HG03045 (cell line): ENCODE results near the gene EPHB2.

Experiments
- ATAC-seq: cut with Tn5 transposase; IDR thresholded peaks from one replicate; pipeline ENCODE4 v1.9.1; 2021; ENCODE audit warnings: mild to moderate bottlenecking, moderate library complexity; ENCODE audit not compliant: unreplicated experiment

The EPHB2 gene

GRCh38 chr1:22721122-22721873 is 10.7 kb downstream of the EPHB2 start:
- no peak for ATAC-seq

DNA sequence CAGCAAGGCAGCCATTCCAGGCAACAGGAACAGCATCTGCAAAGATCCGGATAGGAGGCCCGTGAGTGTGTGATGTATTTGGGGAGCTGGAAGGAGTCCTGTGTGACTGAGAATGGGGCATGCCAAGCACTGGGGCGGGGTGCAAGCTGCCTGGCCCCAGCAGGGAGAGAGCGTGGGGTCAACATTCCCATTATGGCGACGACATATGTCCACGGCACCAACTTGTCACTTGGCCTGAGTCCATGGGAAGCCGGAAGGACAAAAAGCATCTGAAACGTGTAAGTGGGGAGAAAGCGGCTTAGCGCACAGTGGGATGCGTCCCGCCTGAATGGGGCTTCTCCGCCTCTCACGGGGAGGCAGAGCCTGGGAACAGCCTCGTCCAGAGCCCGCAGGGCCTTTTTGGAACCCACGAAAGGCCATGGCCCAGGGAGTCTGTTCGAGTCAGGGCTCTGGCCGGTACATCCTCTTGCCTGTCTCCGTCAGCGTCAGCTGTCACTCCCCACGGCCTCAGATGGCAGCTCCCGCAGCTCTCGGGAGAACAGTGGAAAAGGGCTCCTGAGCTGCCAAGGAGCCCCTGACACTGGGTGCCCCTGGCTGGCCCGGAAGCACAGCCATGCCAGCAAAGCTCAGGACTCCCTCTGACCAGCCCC is 12.4 kb downstream of the EPHB2 start:
- no peak for ATAC-seq

GRCh38 chr1:22727873-22728272 is 17.2 kb downstream of the EPHB2 start:
- ATAC-seq, result no peak

GRCh38 chr1:22728751-22729399 is 18.2 kb downstream of the EPHB2 start:
- no peak for ATAC-seq

DNA sequence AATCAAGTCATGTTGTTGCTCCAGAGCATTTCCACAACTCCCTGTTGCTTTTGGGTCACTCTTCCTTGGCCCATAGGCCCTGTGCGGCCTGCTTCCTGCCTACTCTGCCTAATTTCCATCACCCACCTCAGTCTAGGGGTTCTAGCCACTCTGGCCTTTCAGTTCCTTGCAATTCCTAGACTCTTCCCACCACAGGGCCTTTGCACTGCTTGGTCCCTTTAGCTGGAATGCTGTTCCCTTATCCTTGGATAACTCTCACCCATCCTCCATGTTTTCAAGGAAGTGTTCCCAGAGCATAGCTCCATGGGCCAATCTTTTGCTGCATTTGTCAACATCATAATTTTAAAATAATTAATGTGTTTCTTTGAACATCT is 18.7 kb downstream of the EPHB2 start:
- no peak for ATAC-seq

- ATAC-seq, result no peak
These were observed 19.3 kb downstream of the EPHB2 start for GRCh38 chr1:22729912-22730311.

DNA sequence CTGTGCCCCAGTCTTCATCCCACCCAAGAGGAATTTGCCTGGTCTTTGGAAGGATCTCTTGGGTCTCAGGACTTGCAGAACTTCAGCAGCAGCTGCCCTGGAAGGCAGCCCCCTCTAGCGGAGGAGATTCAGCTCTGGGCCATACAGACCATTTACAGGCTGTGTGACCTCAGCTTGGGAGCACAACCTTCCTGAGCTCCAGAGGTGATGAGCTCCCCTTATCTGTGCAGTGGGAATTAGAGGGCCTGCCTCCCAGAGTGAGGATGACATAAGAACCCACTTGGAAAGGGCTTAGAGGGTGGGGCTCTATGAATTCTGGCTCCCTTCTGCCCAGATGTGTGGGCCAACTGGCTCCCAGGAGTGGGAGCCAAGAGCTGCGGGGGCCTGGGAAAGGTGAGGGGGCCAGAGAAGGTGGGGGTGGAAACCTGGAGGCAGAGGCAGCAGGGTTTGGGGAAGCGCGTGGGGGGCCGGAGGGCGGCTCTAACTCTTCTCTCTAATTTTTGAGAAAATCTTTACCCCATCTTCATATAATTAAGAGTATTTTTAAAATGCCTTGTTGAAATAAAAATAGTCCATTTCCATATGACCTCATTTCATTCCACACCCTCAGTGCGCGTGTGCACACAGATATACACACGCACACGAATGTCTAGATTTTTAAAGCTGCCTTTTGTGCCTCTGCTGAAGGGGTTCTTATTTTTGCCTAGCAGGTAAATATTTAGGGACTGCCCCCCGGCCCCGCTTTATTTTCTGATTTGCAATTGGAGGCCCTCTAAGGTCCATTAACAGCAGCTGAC is 21.5 kb downstream of the EPHB2 start:
- no peak for ATAC-seq

DNA sequence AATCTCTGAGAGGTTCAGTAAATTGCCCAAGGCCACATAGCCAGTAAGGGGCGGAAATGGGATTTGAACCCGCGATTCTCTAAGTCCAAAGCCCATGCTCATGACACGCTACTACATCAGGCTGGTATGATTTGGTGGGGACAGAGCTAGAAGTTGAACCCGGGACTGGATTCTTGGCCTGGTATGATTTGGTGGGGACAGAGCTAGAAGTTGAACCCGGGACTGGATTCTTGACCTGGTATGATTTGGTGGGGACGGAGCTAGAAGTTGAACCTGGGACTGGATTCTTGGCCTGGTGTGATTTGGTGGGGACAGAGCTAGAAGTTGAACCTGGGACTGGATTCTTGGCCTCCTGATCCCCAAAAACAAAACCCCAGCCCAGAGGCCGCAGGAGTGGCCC is 23.0 kb downstream of the EPHB2 start:
- no peak for ATAC-seq

- no peak for ATAC-seq
These were observed 26.0 kb downstream of the EPHB2 start for GRCh38 chr1:22736501-22737080.

GRCh38 chr1:22737374-22738068 is 26.9 kb downstream of the EPHB2 start:
- no peak for ATAC-seq

DNA sequence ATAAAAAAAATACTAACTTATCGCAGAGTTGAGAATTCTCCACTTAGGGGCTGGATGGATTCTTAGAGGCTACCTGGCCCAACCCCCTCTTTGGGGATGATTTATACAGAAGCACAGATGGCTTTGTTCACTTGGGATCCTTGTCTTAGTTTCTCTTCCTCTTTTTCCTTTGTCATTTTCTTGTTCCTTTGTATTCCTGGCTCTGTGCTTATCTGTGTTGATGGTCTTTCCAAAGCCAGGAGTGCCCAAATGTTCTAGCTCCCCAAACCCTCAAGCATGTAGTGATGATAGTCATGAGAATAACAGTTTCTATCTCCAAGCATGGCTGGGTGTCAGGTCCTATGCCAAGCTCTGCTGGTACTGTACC is 27.4 kb downstream of the EPHB2 start:
- no peak for ATAC-seq

GRCh38 chr1:22738522-22738921 is 27.9 kb downstream of the EPHB2 start:
- ATAC-seq, result no peak

GRCh38 chr1:22739648-22740385 is 29.2 kb downstream of the EPHB2 start:
- ATAC-seq, result no peak

DNA sequence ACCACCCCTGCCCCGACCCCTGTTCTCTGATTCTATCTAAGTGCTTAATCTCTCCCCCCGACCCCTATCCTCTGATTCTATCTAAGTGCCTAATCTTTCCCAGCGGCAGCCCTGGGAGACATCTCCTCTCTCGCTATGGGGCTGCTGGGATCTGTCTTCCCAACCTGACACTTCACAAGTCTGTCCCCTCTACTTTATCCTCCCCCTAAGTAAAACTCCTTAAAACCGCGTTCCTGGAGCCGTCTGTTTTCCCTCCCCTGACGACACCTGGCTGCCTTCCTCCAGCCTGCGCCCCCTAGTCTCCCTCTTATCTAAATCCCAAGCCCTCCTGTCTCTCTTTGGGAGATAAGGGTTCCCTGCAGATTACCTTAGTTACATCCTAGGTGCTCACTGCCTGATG is 30.5 kb downstream of the EPHB2 start:
- ATAC-seq, result no peak

DNA sequence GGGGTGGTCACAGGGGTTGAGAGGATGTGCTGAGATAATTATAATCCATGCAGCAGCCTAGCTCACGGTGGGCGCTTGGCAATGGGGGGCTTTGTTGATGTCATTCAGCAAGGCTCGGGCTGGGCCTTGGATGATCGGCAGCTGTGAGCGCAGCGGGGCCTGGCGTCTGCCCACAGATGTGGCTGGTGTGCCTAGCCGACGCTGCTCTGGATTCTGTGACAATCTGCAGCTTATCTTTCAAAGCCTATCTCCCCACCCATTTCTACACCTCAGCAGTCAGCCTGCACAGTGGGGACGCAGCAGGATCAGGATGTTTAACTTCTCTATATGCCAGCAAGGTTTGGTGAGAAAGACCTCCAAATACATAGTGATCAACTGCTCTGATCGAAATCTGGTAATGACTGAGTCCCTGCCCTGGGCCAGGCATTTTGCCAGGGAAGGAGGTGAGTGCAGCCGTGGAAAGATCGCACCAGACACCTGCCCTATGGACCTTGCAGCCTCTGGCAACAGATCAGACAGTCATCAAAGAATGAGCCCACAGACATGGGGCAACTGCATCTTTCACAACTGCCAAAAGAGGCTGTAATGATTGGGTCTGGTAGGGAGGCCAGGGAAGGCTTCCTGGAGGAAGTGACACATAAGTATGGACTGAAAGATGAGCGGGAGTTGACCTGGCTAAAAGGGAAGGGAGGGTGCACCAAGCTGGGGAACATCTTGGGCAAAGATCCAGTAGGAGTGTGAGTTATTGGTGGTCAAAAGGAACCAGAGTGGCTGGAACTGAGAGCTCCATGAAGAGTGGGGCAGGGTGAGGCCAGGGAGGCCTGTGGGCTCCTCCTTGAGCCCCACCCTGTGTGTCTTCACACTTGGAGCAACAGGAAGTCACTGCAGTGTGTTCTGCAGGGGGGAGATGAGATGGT is 35.3 kb downstream of the EPHB2 start:
- no peak for ATAC-seq

GRCh38 chr1:22747021-22747734 is 36.5 kb downstream of the EPHB2 start:
- no peak for ATAC-seq

- ATAC-seq, result no peak
These were observed 37.1 kb downstream of the EPHB2 start for GRCh38 chr1:22747735-22748073.

DNA sequence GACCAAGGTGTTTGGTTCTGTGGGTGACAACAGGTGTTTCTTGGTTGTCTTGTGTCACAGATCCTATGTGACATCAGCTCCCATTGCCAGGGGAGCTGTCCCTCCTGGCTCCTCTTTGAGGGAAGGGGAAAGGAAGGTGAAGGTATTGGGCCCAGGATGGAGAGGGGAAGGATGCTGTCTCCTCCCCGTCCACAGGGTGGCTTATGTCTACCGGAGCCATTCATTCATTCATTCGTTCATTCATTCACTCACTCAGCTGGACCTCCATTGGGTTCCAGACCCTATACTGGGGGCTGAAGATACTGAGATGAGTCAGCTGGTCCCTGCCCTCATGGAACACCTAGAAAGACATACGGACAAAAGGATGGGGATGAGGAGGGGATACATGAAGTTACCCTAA is 38.9 kb downstream of the EPHB2 start:
- no peak for ATAC-seq
